Stimulated activated CD4-positive, alpha-beta T cell treated with anti-CD3 and anti-CD28 coated beads, Interleukin-12 subunit alpha, Interleukin-12 subunit beta, amount 100 ng/mL, for 24 hours (primary cell): Measurements from ENCODE around the gene C2orf72.
"Not testable (repeated sequence)": the region's sequence is repeated elsewhere in the genome, so short reads cannot be mapped to it uniquely, and the experiment has no call there.

Experiments used
- DNase-seq, 2 experiments: peaks; one replicate each; pipeline ENCODE4 v3.0.0-alpha.2; 2020; ENCODE audit warnings: low read depth in 2 of 2

Gene C2orf72

DNA sequence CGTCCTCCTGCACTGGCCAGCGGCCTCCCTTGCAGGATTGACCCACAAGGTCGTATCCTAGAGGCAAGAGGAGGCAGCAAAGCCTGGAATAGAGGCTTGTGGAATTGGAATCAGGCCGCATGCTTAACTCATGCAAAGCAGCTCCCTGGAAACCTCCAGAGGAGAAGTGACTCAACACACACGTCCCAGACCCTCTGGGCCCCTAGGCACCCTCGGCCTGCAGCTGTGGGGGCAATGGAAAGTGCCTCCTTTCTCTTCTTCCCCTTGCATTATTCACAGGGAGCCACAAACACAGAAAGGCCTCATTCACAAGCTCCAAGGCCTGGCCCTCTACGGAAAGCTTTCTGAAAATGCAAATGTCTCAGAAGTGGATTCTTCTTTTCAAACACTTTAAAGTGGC is 21.8 kb upstream of the C2orf72 start:
- DNase-seq, result no peak

- DNase-seq, result no peak
Measured at GRCh38 chr2:231015926-231016325, 21.4 kb upstream of the C2orf72 start.

GRCh38 chr2:231016566-231017230 is 20.6 kb upstream of the C2orf72 start:
- no peak for DNase-seq

- no peak for DNase-seq
Measured at GRCh38 chr2:231017231-231017598, 20.1 kb upstream of the C2orf72 start.

- no peak for DNase-seq
Measured at GRCh38 chr2:231018184-231018583, 19.1 kb upstream of the C2orf72 start.

DNA sequence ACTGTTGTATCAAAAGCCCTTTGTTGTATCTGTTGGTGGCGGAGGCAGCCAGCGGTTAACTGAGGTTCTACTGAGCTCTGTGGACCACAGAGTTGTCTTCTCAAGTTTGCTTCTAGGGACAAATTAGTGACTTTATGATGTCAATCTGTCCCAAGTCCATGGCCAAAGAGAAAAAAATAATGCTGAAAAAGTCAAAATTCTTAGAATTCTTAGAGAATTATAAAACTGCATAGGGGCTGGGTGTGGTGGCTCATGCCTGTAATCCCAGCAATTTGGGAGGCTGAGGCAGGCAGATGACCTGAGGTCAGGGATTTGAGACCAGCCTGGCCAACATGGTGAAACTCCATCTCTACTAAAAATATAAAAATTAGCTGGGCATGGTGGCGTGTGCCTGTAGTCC is 12.3 kb upstream of the C2orf72 start:
- DNase-seq, result not testable (repeated sequence)

- no peak for DNase-seq
Measured at GRCh38 chr2:231028889-231029288, 8.4 kb upstream of the C2orf72 start.

GRCh38 chr2:231029563-231029962 is 7.8 kb upstream of the C2orf72 start:
- no peak for DNase-seq

GRCh38 chr2:231030725-231031124 is 6.6 kb upstream of the C2orf72 start:
- DNase-seq, result no peak

DNA sequence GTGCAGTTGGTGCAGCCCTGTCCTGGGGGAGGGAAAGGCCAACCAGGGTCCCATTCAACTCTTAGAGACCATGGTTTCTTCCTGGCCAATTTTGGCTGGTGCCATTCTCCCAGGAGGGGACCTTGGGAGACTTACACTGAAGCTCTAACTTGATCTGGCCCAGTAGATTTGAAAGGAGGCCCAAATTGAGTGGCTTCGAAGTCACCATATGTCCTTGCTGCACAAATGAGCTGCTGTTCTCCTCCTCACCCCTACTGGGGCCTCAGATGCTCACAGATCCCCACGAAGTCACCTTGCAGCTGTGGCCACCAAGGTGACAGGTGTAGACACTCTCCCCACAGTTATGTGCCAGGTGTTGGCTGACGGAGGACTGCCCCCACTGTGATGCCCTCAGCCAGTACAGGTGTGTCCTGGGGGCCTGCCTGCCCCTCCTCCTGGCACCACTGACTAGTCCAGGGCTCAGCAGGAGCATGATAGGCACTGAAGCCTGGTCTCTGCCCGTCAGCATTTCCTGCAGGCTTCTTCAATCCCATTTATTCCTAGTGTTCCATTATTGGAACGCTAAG is 4.7 kb upstream of the C2orf72 start:
- DNase-seq, result no peak

- DNase-seq, result no peak
Measured at GRCh38 chr2:231033147-231034132, 3.9 kb upstream of the C2orf72 start.

DNA sequence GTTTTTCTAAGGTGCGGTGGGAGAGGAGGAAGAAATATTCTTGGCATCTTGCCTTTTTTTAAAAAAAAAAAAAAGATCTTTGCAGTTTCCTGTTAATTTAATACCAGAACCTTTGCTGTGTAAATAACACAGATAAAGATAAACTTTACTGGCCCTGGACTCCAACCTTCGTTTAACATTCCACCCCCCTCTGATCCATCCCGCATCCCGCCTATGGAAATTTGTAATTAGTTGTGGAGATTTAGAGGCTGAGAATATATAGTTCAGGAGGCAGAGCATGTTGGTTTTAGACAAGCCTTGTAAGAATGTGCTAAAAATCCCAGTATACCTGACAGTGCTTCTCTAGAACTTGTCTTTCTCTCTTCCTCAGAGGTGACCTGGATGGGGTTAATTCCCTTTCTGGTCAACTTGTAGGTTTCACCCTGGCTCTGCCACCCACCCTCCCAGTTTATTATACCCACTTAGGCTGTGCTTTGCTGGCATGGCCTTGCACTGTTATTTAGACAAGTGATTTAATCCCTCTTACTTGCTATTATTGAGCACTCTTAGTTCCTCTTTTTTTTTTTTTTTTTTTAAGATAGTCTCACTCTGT is 2.9 kb upstream of the C2orf72 start:
- no peak for DNase-seq

GRCh38 chr2:231036131-231036530 is 1.2 kb upstream of the C2orf72 start:
- DNase-seq, result no peak

GRCh38 chr2:231036578-231037106 is 681 bp upstream of the C2orf72 start:
- DNase-seq, result no peak

- DNase-seq, result no peak
Measured at GRCh38 chr2:231037731-231038482, 584 bp downstream of the C2orf72 start.

DNA sequence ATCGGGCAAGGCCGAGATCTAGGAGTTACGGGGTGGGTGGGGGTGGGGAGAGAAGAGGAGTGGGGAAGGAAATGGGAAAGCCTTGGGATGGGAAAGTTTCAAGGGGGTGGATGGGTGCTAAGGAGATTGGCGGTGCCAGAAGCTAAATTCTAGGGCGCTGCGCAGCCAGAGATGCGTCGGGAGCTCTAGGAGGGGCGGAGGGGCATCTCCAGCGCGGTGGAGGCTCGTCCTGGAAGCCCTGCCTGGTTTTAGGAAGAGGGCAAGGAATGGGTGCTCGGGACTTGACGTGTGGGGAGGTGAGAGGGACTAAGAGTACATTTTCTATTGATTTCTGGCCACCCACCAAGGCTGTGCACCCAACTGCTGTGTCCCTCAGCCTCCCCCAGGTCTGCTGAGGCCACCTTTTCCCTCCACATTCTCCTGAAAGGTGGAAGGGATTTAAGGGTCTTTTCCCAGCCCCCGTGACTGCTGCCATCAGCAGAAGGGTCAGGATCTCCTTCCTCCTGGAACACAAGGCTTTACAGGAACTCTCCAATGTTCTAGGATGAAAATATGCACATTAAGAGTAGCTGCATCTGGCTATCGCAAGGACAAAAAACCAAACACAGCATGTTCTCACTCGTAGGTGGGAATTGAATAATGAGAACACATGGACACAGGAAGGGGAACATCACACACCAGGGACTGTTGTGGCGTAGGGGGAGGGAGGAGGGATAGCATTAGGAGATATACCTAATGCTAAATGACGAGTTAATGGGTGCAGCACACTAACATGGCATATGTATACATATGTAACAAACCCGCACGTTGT is 1.4 kb downstream of the C2orf72 start:
- no peak for DNase-seq

GRCh38 chr2:231039294-231039664 is 2.0 kb downstream of the C2orf72 start:
- DNase-seq, result no peak

DNA sequence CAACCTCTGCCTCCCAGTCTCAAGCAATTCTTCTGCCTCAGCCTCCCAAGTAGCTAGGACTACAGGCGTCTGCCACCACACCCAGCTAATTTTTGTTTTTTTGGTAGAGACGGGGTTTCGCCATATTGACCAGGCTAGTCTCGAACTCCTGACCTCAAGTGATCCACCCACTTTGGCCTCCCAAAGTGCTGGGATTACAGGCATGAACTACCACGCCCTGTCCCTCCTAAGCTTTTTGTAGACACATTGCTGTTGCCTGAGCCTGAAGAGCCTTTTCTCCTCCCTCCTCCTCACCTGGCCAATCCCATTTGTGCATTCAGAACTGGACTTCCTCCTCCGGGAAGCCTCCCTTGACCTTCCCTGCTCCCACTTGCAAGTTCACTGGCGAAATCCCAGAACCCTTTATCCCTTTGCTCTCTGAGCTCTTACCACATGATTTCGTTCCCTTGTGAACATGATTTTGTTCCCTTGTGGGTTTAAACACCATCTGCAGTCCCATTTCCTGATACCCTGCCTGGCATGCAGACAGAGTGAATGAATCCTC is 2.6 kb downstream of the C2orf72 start:
- DNase-seq, result no peak

DNA sequence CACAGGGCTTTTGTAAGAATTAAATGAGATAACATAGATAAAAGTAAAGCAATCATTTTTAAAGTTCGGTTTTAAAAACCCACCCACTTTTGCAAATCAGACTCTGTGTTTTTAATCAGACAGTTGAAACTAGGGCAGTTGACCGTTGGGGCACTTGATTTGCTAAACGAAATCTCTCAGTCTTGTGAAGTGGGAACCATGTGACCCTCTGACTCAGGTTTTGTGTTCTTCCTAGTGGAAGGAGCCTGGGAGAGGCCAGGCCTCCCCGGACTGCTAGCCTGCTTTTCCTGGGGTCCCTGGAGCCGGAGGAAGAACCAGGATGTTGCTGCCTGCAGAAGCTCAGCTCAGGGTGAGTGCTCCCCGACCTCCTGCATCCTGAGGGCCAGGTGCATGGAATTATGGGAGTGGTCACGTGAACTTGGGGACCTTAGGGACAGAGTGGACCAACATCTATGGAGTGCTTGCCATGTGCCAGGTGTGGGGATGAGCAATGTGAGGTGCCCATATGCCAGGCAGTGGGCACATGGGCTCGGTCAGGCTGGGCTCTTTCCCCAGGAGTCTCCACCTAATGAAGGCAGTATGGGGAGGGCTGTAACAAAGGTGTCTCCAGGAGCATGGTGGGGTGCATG is 3.9 kb downstream of the C2orf72 start:
- no peak for DNase-seq

DNA sequence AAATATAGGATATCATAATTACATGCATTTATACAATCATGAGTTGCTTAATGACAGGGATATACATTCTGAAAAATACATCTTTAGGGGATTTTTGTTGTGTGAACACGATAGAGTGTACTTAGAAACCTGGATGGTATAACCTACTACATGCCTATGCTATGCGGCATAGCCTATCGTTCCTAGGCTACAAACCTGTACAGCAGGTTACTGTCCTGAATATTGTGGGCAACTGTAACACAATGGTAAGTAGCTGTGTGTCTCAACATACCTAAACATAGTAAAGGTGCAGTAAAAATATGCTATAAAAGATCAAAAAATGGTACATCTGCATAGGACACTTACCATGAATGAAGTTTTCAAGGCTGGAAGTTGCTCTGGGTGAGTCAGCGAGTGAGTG is 6.5 kb downstream of the C2orf72 start:
- DNase-seq, result no peak
